GM21360 (cell line): Measurements from ENCODE around the gene MTCH2.

Experiments used
- ATAC-seq: cut with Tn5 transposase; IDR thresholded peaks from one replicate; pipeline ENCODE4 v1.9.1; 2021; ENCODE audit warnings: mild to moderate bottlenecking, moderate library complexity; ENCODE audit not compliant: unreplicated experiment

MTCH2 gene

GRCh38 chr11:47591764-47592163, 50.6 kb downstream of the MTCH2 start:
- no peak for ATAC-seq

GRCh38 chr11:47589977-47590861, 52.1 kb downstream of the MTCH2 start:
- no peak for ATAC-seq

- ATAC-seq, result no peak
Measured at GRCh38 chr11:47589584-47589976, 52.8 kb downstream of the MTCH2 start.

GRCh38 chr11:47589118-47589517, 53.2 kb downstream of the MTCH2 start:
- no peak for ATAC-seq

GRCh38 chr11:47587723-47588326, 54.5 kb downstream of the MTCH2 start:
- ATAC-seq, result no peak

- no peak for ATAC-seq
Measured at GRCh38 chr11:47587039-47587716, 55.2 kb downstream of the MTCH2 start.

GRCh38 chr11:47586098-47586855, 56.1 kb downstream of the MTCH2 start, which contains the start of gene FAM180B:
TSS of gene FAM180B (plus strand) at chr11:47586678. CDS start at chr11:47586769, 91 bp downstream.
- no peak for ATAC-seq

GRCh38 chr11:47583844-47584243, 58.5 kb downstream of the MTCH2 start:
- ATAC-seq, result no peak

- peak; percentile 87 for ATAC-seq
Measured at GRCh38 chr11:47578524-47579494, 63.5 kb downstream of the MTCH2 start, which contains the start of the genes KBTBD4 and NDUFS3. TSS of gene KBTBD4 (minus strand) at chr11:47578970. CDS start at chr11:47578951, 19 bp downstream. TSS of gene NDUFS3 (plus strand) at chr11:47579074. CDS start at chr11:47579092, 18 bp downstream.

GRCh38 chr11:47577460-47578041, 64.8 kb downstream of the MTCH2 start:
- no peak for ATAC-seq

- ATAC-seq, result no peak
Measured at GRCh38 chr11:47573321-47573720, 69.0 kb downstream of the MTCH2 start.

GRCh38 chr11:47572715-47573255, 69.6 kb downstream of the MTCH2 start:
- ATAC-seq, result no peak

- no peak for ATAC-seq
Measured at GRCh38 chr11:47571895-47572294, 70.5 kb downstream of the MTCH2 start.

GRCh38 chr11:47571357-47571729, 71.0 kb downstream of the MTCH2 start:
- no peak for ATAC-seq

- no peak for ATAC-seq
Measured at GRCh38 chr11:47570651-47571356, 71.6 kb downstream of the MTCH2 start.

GRCh38 chr11:47569646-47570045, 72.7 kb downstream of the MTCH2 start:
- ATAC-seq, result no peak
